ENCODE data around the gene ATP13A2.

Gene ATP13A2

GRCh38 chr1:16980473-16981268 is 31.1 kb downstream of the ATP13A2 start, which contains the start of gene MFAP2:
Gene MFAP2, minus strand, starts transcription at chr1:16980620. Its CDS starts 2,347 bp downstream, at chr1:16978273.
- TF ChIP-seq CTCF (IDR thresholded peaks at IDR 0.05; ENCODE audit: control insufficient read depth, extremely low read depth, insufficient read depth) = no peak
- DNase-seq (ENCODE audit: low read depth) = no peak

GRCh38 chr1:16979475-16980327 is 32.0 kb downstream of the ATP13A2 start:
- no peak for TF ChIP-seq CTCF (IDR thresholded peaks at IDR 0.05; ENCODE audit: control insufficient read depth, extremely low read depth, insufficient read depth)
- H3K4me3 ChIP-seq (ENCODE audit: low read depth, low read length) = no peak overlapping the region
- no peak for DNase-seq (ENCODE audit: low read depth)

More at GRCh38 chr1:16980473-16981268, 31.1 kb downstream of the ATP13A2 start, which contains the start of gene MFAP2:
- no peak within 1 kb of the TSS for H3K4me3 ChIP-seq (ENCODE audit: low read depth, low read length)

GRCh38 chr1:16978567-16979474 is 32.9 kb downstream of the ATP13A2 start:
- TF ChIP-seq CTCF (IDR thresholded peaks at IDR 0.05; ENCODE audit: control insufficient read depth, extremely low read depth, insufficient read depth) = no peak
- no peak overlapping the region for H3K4me3 ChIP-seq (ENCODE audit: low read depth, low read length)
- DNase-seq (ENCODE audit: low read depth) = no peak

GRCh38 chr1:16978139-16978538 is 33.6 kb downstream of the ATP13A2 start:
- no peak for TF ChIP-seq CTCF (IDR thresholded peaks at IDR 0.05; ENCODE audit: control insufficient read depth, extremely low read depth, insufficient read depth)
- H3K4me3 ChIP-seq (ENCODE audit: low read depth, low read length) = no peak overlapping the region
- no peak for DNase-seq (ENCODE audit: low read depth)

- TF ChIP-seq CTCF (IDR thresholded peaks at IDR 0.05; ENCODE audit: control insufficient read depth, extremely low read depth, insufficient read depth) = no peak
- DNase-seq (ENCODE audit: low read depth) = no peak
- H3K4me3 ChIP-seq (ENCODE audit: low read depth, low read length) = no peak overlapping the region
Observed at GRCh38 chr1:16977377-16977776, 34.4 kb downstream of the ATP13A2 start.

GRCh38 chr1:16976966-16977365 is 34.8 kb downstream of the ATP13A2 start:
- H3K4me3 ChIP-seq (ENCODE audit: low read depth, low read length) = no peak overlapping the region
- DNase-seq (ENCODE audit: low read depth) = no peak
- no peak for TF ChIP-seq CTCF (IDR thresholded peaks at IDR 0.05; ENCODE audit: control insufficient read depth, extremely low read depth, insufficient read depth)
